IMR-90 (cell line): Measurements from ENCODE around the gene PKD1L1.
"Not testable (repeated sequence)": the region's sequence is repeated elsewhere in the genome, so short reads cannot be mapped to it uniquely, and the experiment has no call there.

Experiments
- BHLHE40 ChIP-seq: fragments of 150-350 bp; IDR thresholded peaks from 2 replicates; pipeline ENCODE4 v1.6.1; 2016; ENCODE audit warnings: mild to moderate bottlenecking, low read depth, low read length
- CTCF ChIP-seq: conservative IDR thresholded peaks from 2 replicates; pipeline ENCODE4 v1.5.1; 2012; ENCODE audit warnings: mild to moderate bottlenecking, low read depth, low read length, improper control_type of control experiment
- FOS ChIP-seq: fragments of 150-350 bp; IDR thresholded peaks from 2 replicates; pipeline ENCODE4 v1.6.1; 2016; ENCODE audit warnings: low read depth, low read length
- MAFK ChIP-seq: IDR thresholded peaks from 2 replicates; pipeline ENCODE4 v1.6.1; 2012; ENCODE audit warnings: low read depth, low read length, improper control_type of control experiment
- MXI1 ChIP-seq: IDR thresholded peaks from 2 replicates; pipeline ENCODE4 v1.6.1; 2012; ENCODE audit warnings: low read depth, mild to moderate bottlenecking, low read length, moderate library complexity, borderline replicate concordance
- NFE2L2 ChIP-seq: fragments of 150-350 bp; IDR thresholded peaks from 2 replicates; pipeline ENCODE4 v1.6.1; 2016; ENCODE audit warnings: low read depth, mild to moderate bottlenecking, low read length
- POLR2A ChIP-seq: IDR thresholded peaks from 2 replicates; pipeline ENCODE4 v1.6.1; 2012; ENCODE audit warnings: mild to moderate bottlenecking, low read depth, low read length
- RAD21 ChIP-seq: IDR thresholded peaks from 2 replicates; pipeline ENCODE4 v1.6.1; 2012; ENCODE audit warnings: low read length, improper control_type of control experiment
- RCOR1 ChIP-seq: IDR thresholded peaks from 2 replicates; pipeline ENCODE4 v1.6.1; 2012; ENCODE audit warnings: mild to moderate bottlenecking, low read length, improper control_type of control experiment; ENCODE audit not compliant: insufficient replicate concordance
- RFX5 ChIP-seq: IDR thresholded peaks from 2 replicates; pipeline ENCODE4 v1.8.0; 2012; ENCODE audit warnings: low read depth, mild to moderate bottlenecking, low read length, moderate library complexity
- SMC3 ChIP-seq: fragments of 150-350 bp; IDR thresholded peaks from 2 replicates; pipeline ENCODE4 v1.6.1; 2016; ENCODE audit warnings: low read depth, mild to moderate bottlenecking, antibody characterized with exemption, low read length, moderate library complexity

DNA sequence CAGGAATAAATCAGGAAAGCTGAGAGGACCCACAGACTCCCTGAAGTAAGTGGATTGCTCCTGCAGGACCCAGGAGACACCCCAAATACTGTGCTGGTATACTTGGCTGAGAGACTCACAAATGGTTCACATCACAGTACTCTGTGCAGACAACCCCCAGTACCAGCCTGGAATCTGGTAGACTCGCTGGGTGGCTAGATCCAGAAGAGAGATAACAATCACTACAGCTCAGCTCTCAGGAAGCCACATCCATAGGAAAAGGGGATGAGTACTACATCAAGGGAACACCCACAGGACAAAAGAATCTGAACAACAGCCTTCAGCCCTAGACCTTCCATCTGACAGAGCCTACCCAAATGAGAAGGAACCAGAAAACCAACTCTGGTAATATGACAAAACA is 31.8 kb downstream of the PKD1L1 start:
- not testable (repeated sequence) for TF ChIP-seq CTCF, POLR2A, NFE2L2, SMC3, FOS, RAD21, MXI1, MAFK, BHLHE40, RCOR1, RFX5
